Measurements from ENCODE around the gene FUT8.
"Not testable (repeated sequence)": the region's sequence is repeated elsewhere in the genome, so short reads cannot be mapped to it uniquely, and the experiment has no call there.

DNA sequence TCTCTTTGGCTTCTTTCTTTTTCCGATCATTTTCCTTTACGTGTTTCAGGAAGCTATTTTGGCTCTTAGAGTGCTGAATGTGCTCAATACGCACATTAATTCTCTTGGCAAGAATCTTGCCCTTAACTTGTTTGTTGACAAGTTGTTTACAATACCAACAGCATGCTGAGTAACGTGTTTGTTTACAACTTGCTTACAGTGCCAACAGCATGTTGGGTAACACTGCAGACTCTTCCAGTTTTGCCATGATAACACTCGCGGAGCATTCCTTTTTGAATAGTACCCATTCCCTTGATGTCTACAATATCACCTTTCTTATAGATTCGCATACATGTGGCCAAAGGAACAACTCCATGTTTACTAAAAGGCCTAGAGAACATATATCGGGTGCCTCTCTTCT, 55.4 kb downstream of the FUT8 start:
- not testable (repeated sequence) for TF ChIP-seq POLR2A, CTCF (IDR thresholded peaks at IDR 0.05)
